Calu3 (cell line): ENCODE measurements around the gene DAPK3. TPM values are rescaled to one million over a fixed set of nuclear protein-coding genes. Genes with fewer than 3 reads are reported as not detected.

ENCODE experiments used
- BruUV-seq: library from RNA; stranded (reverse); fragments of 400-500 nt; replicated peaks from 2 replicates; lab custom pipeline; 2021; lab: Mats Ljungman, UMichigan
- CTCF ChIA-PET: fragments of 300-600 bp; sonication (Branson Sonifier 250); formaldehyde crosslinking; loops from one replicate; lab custom pipeline; 2022; ENCODE audit warnings: antibody characterized with exemption; lab: Charles Lee
- DNase-seq: peaks from one replicate; pipeline ENCODE4 v3.0.0; 2022
- H3K27ac Mint-ChIP-seq: one replicate; pipeline ENCODE4 v1.8.0; 2022; ENCODE audit warnings: mixed read lengths; ENCODE audit not compliant: unreplicated experiment
- H3K27me3 Mint-ChIP-seq: one replicate; pipeline ENCODE4 v1.8.0; 2022; ENCODE audit warnings: mixed read lengths; ENCODE audit not compliant: unreplicated experiment
- H3K36me3 Mint-ChIP-seq: one replicate; pipeline ENCODE4 v1.8.0; 2022; ENCODE audit warnings: mild to moderate bottlenecking, moderate library complexity, mixed read lengths; ENCODE audit not compliant: insufficient read depth, unreplicated experiment
- H3K4me1 Mint-ChIP-seq: one replicate; pipeline ENCODE4 v1.8.0; 2022; ENCODE audit warnings: mild to moderate bottlenecking, low read depth, mixed read lengths; ENCODE audit not compliant: unreplicated experiment
- H3K4me3 Mint-ChIP-seq: one replicate; pipeline ENCODE4 v1.8.0; 2022; ENCODE audit warnings: mild to moderate bottlenecking, low read depth, moderate library complexity, mixed read lengths; ENCODE audit not compliant: unreplicated experiment
- H3K9me3 Mint-ChIP-seq: one replicate; pipeline ENCODE4 v1.8.0; 2022; ENCODE audit warnings: low read depth, mixed read lengths; ENCODE audit not compliant: unreplicated experiment
- CTCF ChIP-seq: fragments of 200-600 bp; IDR thresholded peaks from one replicate; pipeline ENCODE4 v1.8.0; 2022; ENCODE audit warnings: antibody characterized with exemption; ENCODE audit not compliant: unreplicated experiment
- intact Hi-C: fragments of 100-400 bp; cut with micrococcal nuclease; formaldehyde crosslinking; loops from one replicate; pipeline ENCODE4 v1.10.0; 2022; ENCODE audit not compliant: unreplicated experiment
- total RNA-seq: library from RNA; stranded (reverse); gene quantifications from 2 replicates; pipeline ENCODE4 v1.2.3, GENCODE V29; 2022

Gene DAPK3
- total RNA-seq, 1 experiment from 2014 or later: 50.9 TPM

- BruUV-seq: no TSS peak
- intact Hi-C loops: loop anchor here (5.0 kb wide), 1 partner anchor 109 kb away; no protein-coding TSS in a partner anchor
- DNase-seq: no peak
- Mint-ChIP-seq H3K27ac (no peak overlapping the region), H3K36me3 (peaks cover 67% of the 10 kb centered on the region), H3K27me3 (no peaks in the 10 kb centered on the region), H3K4me1 (peaks cover 14% of the 10 kb centered on the region), H3K9me3 (no peaks in the 10 kb centered on the region), H3K4me3 (no peak overlapping the region)
- TF ChIP-seq CTCF: no peak
- CTCF ChIA-PET: interaction anchor here (0.7 kb wide), 1 partner anchor 18 kb away, joined by 3 read pairs; no protein-coding TSS in a partner anchor
Observed at GRCh38 chr19:3966051-3967017, 4.6 kb downstream of the DAPK3 start.

GRCh38 chr19:3964256-3965194 is 6.4 kb downstream of the DAPK3 start:
- DNase-seq: no peak
- H3K36me3 Mint-ChIP-seq: peaks cover 57% of the 10 kb centered on the region
- TF ChIP-seq CTCF: no peak
- BruUV-seq: no TSS peak
- intact Hi-C loops: loop anchor here (5.0 kb wide), 1 partner anchor 107 kb away; no protein-coding TSS in a partner anchor
- CTCF ChIA-PET: interaction anchor here (0.7 kb wide), 1 partner anchor 61 kb away, joined by 10 read pairs; no protein-coding TSS in a partner anchor
- no peaks in the 10 kb centered on the region for H3K27me3 Mint-ChIP-seq
- no peaks in the 10 kb centered on the region for H3K9me3 Mint-ChIP-seq
- H3K27ac Mint-ChIP-seq: no peak overlapping the region
- peaks cover 5% of the 10 kb centered on the region for H3K4me1 Mint-ChIP-seq
- H3K4me3 Mint-ChIP-seq: no peak overlapping the region

DNA sequence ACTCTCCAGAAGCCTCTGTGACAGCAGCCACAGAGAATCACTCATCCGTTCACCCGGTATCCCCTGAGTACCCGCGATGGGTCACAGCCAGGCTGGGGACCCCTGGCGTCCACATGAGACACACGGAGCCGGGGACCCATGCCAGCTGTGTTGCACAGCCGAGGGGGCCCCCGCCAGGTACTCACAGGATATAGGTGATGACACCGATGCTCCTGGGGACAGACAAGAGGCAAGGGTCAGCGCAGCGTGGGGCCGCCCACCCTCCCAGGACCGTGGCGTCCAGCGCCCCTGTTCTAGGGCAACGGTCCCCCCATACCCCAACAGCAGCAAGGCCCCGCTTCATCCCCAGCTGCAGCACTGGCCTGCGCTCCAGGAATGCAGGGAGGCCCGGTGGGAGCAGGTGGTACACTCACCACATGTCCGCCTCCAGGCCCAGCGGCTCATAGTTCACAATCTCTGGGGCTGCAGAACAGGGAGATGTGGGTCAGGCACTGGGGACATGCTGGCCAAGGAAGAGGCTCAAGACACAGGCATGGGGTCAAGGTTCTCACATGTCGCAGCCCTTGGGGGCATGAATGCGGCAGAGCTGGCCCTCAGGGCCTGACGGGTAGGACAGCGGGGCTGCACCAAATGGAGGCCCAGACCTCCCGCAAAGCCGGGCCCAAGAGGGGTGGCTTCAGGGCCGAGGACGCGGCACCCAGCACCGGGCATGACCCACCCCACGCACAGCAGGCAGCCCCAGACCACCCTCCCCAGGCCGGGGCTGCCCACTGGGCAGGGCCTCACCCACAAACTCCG is 7.2 kb downstream of the DAPK3 start:
- H3K4me1 Mint-ChIP-seq: no peaks in the 10 kb centered on the region
- H3K27me3 Mint-ChIP-seq: no peaks in the 10 kb centered on the region
- CTCF ChIA-PET: interaction anchor here (0.7 kb wide), 1 partner anchor 62 kb away, joined by 10 read pairs; no protein-coding TSS in a partner anchor
- no peak overlapping the region for H3K27ac Mint-ChIP-seq
- peaks cover 53% of the 10 kb centered on the region for H3K36me3 Mint-ChIP-seq
- DNase-seq: no peak
- no peaks in the 10 kb centered on the region for H3K9me3 Mint-ChIP-seq
- intact Hi-C loops: no loop called here
- BruUV-seq: no TSS peak
- H3K4me3 Mint-ChIP-seq: no peak overlapping the region
- no peak for TF ChIP-seq CTCF
